NCI-H2107 treated with DMSO at 0.1 percent for 48 hours (cell line): Measurements from ENCODE around the gene LBHD2.

Source experiments
- DNase-seq: peaks from one replicate; lab custom pipeline; 2025; ENCODE audit not compliant: unreplicated experiment; lab: John Stamatoyannopoulos, UW

Gene LBHD2

DNA sequence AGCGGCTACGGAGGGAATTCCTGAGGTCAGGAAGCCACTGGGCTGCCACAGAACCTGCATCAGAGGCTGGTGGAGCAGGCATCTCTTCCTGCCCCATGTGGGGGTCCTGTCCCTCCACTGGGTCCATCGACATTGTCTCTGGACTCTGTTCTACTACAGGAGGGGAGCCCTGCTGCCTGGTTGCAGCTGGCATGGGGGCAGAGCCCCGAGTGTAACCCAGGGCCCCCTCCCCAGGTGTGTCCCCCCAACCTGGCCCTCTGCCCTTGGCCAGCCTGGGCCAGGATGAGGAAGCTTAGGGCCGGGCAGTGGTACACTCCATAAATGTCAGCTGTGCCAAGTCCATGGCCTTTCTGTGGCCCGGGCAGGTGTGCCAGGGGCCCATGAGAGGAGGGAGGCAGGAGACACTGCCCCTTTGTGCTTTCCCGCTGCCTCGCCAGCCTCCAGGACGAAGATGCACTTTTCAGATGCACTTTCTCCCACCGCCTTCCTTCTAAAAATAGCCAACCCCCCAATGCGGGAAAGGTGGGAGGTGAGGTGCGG lies 6.5 kb downstream of the LBHD2 start:
- no peak for DNase-seq

DNA sequence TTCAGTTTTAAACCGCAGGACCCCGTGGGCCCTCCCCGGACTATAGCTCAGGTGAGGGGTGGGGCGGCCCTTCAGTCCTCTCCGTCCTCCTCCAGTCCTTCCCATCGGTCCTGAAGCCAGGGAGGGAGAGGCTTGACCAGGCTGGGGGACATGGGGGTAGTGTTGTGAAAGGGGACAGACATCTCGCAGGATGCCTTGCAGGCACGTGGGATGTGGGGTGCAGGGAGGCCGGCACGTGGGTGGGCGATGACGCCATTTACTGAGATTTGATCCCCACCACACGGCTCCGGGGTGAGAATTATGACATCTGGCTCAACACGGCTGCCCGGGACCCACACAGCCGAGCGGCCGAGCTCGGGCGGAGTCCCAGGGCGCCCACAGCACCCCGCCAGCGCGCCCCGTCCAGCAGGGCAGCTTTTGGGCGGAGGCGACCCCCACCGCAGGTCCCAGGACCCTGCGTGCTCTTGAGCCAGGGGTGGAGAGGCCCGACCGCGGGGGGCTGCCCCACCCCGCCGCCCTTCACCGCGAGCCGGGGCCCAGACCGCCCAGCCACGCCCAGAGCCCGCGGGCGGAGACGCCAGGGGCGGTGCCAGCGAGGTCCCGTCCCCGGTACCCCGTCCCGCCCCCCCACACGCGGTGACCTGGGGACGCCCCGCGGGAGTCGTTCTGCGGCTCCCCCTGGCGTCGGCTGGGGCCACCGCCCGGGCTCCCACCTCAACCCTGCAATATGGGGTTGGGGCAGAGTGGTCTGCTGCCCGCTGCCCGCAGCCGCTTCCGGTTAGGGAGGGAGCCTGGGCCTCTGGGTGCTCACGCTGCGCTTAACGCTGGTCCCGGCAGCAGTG lies 7.3 kb downstream of the LBHD2 start:
- DNase-seq = no peak

- DNase-seq = no peak
Observed at GRCh38 chr14:103091883-103092222, 7.8 kb downstream of the LBHD2 start.

- DNase-seq = no peak
Observed at GRCh38 chr14:103093856-103094405, 9.9 kb downstream of the LBHD2 start.

- DNase-seq = no peak
Observed at GRCh38 chr14:103094406-103095209, 10.6 kb downstream of the LBHD2 start, which contains the start of gene EXOC3L4. TSS of gene EXOC3L4 (plus strand) at chr14:103094725. CDS start at chr14:103100220, 5,495 bp downstream.

GRCh38 chr14:103095210-103095778 lies 11.3 kb downstream of the LBHD2 start:
- DNase-seq = no peak

- no peak for DNase-seq
Observed at GRCh38 chr14:103096387-103096786, 12.4 kb downstream of the LBHD2 start.

- no peak for DNase-seq
Observed at GRCh38 chr14:103097244-103097993, 13.4 kb downstream of the LBHD2 start.

GRCh38 chr14:103097994-103098957 lies 14.3 kb downstream of the LBHD2 start:
- no peak for DNase-seq

GRCh38 chr14:103099081-103099732 lies 15.2 kb downstream of the LBHD2 start:
- no peak for DNase-seq

GRCh38 chr14:103099733-103100280 lies 15.8 kb downstream of the LBHD2 start:
- no peak for DNase-seq

DNA sequence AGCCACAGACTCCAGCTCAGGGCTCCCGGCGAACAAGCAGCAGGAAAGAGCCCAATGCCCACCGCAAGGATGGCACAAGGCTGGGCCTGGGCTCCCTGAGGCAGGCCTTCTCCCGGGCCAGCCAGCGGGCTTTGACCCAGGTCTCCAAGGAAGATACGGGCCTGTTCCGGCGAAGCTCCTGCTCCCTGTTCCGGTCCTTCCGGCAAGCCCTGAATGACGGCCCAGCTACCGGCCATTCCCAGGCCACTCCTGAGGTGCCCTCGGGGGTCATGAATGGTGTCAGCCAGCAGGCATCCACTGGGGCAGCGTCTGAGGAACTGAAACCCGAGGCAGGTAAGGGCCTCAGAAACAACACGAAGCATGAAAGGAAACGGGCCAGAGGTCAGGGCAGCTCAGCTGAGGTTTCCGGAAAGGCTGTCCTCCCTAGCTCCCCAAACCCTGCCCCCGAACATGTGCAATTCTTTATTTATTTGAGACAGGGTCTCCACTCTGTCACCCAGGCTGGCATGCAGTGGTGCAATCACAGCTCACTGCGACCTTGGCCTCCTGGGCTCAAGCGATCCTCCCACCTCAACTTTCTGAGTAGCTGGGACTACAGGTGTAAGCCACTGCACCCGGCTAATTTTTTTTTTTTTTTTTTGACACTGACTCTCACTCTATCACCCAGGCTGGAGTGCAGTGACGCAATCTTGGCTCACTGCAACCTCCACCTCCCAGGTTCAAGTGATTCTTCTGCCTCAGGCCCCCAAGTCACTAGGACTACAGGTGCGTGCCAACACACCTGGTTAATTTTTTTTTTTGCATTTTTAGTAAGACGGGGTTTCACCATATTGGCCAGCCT lies 16.5 kb downstream of the LBHD2 start:
- no peak for DNase-seq

GRCh38 chr14:103101257-103101962 lies 17.4 kb downstream of the LBHD2 start:
- DNase-seq = no peak

DNA sequence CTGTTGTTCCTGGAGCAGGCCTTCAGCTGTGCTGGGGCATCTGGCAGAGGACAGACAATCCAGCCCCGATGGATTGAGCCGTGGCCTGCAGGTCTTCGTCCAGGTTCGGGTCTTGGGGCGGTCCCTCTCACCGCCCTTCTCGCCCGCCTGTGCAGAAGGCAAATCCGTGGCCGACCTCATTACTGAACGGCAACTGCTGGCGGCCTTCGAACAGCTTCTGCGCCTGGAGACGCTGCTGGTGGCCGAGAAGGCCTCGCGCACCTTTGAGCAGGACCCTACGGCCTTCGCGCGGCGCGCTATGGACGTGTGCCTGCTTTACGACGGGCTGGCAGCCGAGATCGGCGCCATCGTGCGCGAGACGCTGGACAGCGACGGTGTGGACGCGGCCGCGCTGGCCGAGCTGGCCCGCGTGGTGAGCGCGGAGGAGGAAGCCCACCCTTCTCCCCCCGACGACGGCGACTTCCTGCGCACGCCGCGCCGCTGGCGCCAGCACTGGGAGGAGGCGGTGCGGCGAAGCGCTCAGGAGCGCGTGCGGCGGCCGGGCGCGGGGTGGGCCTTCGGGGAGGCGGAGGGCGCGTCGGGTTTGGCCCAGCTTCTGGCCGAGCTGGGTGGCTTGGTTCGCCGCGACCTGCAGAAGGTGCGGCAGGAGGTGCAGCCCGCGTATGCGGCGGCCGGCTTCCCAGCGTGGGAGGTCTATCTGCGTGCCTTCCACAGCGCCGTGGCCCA lies 18.1 kb downstream of the LBHD2 start:
- no peak for DNase-seq

- DNase-seq = no peak
Observed at GRCh38 chr14:103102689-103103260, 18.8 kb downstream of the LBHD2 start.
